ENCODE data around the gene CES5A.

DNA sequence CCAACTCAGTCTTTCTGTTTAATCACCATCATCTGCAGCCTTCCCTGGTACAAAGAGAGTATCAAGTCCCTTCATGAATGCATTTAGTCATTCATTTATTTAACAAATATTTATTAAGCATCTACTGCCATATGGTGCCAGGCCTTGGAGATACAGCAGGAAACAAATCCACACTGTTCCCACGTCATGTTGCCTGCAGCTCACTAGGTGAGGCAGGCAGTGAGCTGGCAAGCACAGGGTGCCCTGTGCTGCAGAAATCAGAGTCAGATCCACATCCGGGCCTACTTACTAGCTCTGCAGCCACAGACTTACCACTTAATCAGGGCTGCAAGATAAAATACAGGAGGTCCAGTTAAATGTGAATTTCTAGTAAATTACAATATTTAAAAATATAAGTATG lies 38.5 kb upstream of the CES5A start:
- TF ChIP-seq EZH2 (IDR thresholded peaks at IDR 0.05; ENCODE audit: borderline replicate concordance, insufficient read depth, low read depth, low read length, poor library complexity, severe bottlenecking), result no peak
- TF ChIP-seq, protein P1, sequence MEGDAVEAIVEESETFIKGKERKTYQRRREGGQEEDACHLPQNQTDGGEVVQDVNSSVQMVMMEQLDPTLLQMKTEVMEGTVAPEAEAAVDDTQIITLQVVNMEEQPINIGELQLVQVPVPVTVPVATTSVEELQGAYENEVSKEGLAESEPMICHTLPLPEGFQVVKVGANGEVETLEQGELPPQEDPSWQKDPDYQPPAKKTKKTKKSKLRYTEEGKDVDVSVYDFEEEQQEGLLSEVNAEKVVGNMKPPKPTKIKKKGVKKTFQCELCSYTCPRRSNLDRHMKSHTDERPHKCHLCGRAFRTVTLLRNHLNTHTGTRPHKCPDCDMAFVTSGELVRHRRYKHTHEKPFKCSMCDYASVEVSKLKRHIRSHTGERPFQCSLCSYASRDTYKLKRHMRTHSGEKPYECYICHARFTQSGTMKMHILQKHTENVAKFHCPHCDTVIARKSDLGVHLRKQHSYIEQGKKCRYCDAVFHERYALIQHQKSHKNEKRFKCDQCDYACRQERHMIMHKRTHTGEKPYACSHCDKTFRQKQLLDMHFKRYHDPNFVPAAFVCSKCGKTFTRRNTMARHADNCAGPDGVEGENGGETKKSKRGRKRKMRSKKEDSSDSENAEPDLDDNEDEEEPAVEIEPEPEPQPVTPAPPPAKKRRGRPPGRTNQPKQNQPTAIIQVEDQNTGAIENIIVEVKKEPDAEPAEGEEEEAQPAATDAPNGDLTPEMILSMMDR (IDR thresholded peaks at IDR 0.05), result no peak

All from B cell (primary cell).